Neuron (in vitro differentiated cells): ENCODE data around the gene CACNB3.
A peak's percentile ranks its signal among the peaks of the same experiment; 100 is the strongest.

Experiments
- H2AFZ ChIP-seq: one replicate; pipeline ENCODE4 v1.6.1; 2013; ENCODE audit warnings: low read depth, mild to moderate bottlenecking, inconsistent platforms, low read length, moderate library complexity
- H3K27me3 ChIP-seq: one replicate; pipeline ENCODE4 v1.6.1; 2013; ENCODE audit warnings: low read length; ENCODE audit not compliant: insufficient read depth
- H3K36me3 ChIP-seq: one replicate; pipeline ENCODE4 v1.6.1; 2013; ENCODE audit warnings: low read length; ENCODE audit not compliant: insufficient read depth
- H3K4me1 ChIP-seq: one replicate; pipeline ENCODE4 v1.6.1; 2013; ENCODE audit warnings: low read length; ENCODE audit not compliant: insufficient read depth
- H3K4me3 ChIP-seq: 2 replicates; pipeline ENCODE4 v1.5.1; 2013; ENCODE audit warnings: mild to moderate bottlenecking, low read length, moderate library complexity
- H3K9me3 ChIP-seq: one replicate; pipeline ENCODE4 v1.6.1; 2013; ENCODE audit warnings: low read length

The CACNB3 gene

DNA sequence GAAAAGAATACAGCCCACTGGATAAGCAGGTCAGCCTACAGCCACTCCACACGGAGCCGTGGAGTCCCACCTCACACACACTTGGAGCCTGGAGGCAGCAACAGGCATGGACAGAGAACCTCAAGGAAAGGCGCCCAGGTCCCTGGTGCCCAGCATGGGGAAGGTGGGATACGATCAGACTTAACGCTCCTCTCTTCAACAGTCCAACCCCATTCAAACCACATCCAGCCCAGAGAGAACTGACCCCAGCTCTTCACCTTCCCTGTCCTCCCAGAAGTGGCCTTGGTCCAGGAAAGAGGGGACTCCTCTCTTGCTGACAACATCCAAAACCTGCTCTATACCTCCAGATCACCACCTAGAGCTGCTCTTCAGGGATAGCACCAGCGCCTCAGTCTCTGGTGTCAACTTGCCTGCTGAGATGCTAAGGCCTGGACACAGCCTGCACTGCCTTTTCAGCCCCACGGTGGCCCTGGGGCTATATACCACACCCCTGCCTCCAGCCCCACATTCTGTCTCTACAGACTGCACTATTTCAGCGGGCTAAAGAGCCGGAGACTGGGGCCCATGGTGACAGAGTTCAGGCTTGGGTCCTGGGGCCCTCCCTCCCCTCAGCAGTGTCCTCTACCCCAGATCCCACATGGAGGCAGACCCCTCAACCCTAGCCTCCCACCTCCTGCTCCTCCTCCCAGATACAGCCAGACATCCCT lies 36.4 kb upstream of the CACNB3 start:
- no peak overlapping the region for H3K4me3 ChIP-seq

DNA sequence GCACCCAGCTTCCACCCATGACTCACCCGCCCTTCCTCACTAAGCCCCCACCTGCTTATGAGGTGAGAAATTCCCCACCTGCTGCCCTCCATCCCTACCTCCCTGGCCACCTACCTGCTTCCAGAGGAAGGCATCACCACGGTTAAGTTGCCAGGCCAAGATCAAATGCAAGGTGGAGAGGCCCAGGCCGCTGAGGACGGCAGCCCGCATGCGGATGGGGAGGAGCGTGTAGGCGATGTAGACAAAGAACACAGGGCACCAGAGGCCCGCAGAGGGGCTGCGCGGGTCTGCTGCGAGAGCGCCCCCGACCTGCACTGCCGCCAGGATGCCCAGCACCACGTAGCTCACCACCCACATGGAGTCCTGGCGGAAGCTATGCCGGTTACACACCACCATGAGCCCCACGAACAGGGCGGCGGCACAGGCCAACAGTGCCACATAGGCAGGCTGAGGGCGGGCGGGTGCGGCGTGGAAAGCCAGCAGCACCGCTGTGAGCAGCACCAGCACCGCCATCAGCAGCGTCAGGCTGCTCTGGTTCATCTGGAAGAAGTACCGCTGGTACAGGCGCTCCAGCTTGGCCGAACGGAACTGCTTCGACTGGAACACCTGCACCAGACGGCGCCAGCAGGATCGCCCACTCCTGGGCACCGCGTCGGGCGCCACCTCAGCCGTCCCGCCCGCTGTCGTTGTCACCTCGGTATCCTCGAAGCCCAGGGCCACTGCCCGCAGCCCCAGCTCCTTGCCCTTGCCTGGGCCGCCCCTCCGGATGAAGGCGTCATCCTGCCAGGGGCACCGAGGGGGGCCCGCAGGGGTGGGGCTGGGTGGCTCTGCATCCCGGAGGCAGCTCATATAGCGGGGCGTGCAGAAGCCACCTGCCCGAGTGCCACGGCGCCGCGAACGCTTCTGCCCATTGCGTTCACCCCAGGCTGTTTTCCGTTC lies 35.6 kb upstream of the CACNB3 start:
- H3K27me3 ChIP-seq, result no peaks in the 10 kb centered on the region
- H3K36me3 ChIP-seq, result peaks cover 17% of the 10 kb centered on the region
- H3K4me1 ChIP-seq, result peaks cover 11% of the 10 kb centered on the region
- H3K9me3 ChIP-seq, result no peaks in the 10 kb centered on the region
- no peak overlapping the region for H3K4me3 ChIP-seq
- no peak overlapping the region for H2AFZ ChIP-seq

More for the DNA sequence above, 36.4 kb upstream of the CACNB3 start:
- Histone ChIP-seq H3K36me3 (peaks cover 23% of the 10 kb centered on the region), H2AFZ (no peak overlapping the region), H3K27me3 (no peaks in the 10 kb centered on the region), H3K4me1 (peaks cover 2% of the 10 kb centered on the region), H3K9me3 (no peaks in the 10 kb centered on the region)

DNA sequence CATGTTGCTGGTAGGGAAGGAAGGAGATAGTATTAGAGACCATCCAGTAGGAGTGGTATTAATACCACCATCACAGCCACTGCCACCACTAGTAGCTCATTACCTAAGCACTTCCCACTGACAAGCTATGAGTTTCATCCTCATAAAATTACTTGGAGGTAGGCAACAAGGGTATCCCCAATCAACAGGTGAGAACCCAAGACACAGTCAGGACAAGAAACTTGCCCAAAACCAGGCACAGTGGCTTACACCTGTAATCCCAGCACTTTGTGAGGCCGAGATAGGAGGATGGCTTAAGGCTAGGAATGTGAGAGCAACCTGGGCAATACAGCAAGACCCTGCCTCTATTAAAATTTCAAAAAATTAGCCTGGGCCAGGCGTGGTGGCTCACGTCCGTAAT lies 34.9 kb upstream of the CACNB3 start:
- no peaks in the 10 kb centered on the region for H3K27me3 ChIP-seq
- peaks cover 17% of the 10 kb centered on the region for H3K36me3 ChIP-seq
- no peaks in the 10 kb centered on the region for H3K9me3 ChIP-seq
- no peak overlapping the region for H3K4me3 ChIP-seq
- peaks cover 15% of the 10 kb centered on the region for H3K4me1 ChIP-seq
- no peak overlapping the region for H2AFZ ChIP-seq

DNA sequence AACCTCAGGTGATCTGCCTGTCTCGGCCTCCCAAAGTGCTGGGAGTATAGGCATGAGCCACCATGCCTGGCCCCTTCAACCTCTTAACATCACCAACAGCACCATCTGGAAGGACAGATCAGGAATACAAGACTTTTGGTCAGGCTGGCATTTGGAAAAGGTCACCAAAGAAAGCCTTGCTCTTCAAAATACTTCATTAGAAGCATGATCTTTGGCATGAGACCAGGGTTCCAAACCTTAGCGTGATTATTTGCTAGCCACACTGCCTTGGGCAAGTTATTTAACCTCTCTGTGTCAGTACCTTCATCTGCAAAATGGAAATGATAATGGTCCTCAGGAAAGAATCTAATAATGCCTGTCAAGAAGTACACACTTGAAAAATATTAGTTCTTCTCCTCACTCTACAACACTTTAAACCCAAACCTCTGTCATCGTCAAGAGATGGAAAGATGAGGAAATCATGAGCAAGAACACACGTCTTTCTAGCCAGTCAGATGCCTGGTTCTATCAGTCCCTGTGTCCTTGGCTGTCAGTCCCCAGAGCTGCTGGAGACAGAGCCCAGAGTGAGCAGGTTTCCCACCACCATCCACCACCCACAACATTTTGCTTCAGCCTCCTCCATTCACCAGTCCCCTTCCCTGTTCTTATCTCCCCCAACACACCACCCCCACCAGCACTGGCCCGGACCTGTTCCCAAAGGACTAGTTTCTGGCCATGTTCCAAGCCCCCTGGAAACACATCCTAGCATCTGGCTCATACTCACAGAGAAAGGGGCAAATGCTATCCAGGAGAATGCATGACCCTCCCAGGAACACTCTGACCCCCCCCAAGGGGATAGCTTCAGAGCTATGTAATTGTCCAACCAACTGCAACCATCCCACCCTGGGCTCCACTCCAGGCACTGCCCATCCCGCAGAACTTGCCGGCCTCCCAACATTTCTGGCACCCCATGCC lies 31.4 kb upstream of the CACNB3 start:
- Histone ChIP-seq H3K36me3 (peaks cover 14% of the 10 kb centered on the region), H3K9me3 (no peaks in the 10 kb centered on the region), H2AFZ (no peak overlapping the region), H3K4me3 (peak overlapping the region; percentile 86), H3K27me3 (no peaks in the 10 kb centered on the region), H3K4me1 (peaks cover 22% of the 10 kb centered on the region)

DNA sequence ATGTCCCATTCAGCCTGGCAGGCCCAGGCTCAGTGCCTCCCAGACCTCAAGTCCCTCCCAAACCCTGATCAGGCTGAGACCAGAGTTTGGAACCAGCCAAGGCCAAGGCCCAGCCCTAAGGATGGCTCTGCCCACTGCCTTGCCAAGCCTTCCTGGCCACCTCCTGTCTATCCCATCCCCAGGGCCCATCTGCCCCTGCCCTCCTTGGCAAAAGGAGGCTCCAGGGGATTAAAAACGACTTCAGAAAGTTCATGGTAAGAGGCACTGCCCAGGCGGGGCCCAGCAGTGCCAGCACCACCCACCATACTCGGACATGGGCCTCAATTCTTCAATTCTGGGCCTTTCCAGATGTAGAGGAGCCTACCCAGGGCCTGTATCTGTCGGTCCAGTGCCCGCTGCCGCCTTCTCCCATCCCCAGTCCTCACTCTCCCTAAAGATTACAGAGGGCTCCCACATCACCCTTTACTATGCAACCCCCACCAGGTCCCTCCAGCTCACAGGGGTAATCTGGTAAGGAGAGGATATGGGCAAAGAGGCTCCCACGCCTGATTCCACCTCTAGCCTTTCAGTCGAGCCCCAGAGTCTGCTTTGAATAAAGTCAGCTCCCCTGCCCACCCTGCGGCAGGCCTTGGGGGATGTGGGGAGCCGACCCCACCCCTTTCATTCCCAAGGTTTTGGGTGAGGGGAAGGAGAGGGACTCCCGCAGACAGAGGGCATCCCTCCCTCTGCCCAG lies 30.3 kb upstream of the CACNB3 start:
- Histone ChIP-seq H3K4me3 (peak overlapping the region; percentile 86), H3K36me3 (peaks cover 6% of the 10 kb centered on the region), H2AFZ (peak overlapping the region; percentile 29), H3K27me3 (no peaks in the 10 kb centered on the region), H3K4me1 (peaks cover 22% of the 10 kb centered on the region), H3K9me3 (no peaks in the 10 kb centered on the region)

DNA sequence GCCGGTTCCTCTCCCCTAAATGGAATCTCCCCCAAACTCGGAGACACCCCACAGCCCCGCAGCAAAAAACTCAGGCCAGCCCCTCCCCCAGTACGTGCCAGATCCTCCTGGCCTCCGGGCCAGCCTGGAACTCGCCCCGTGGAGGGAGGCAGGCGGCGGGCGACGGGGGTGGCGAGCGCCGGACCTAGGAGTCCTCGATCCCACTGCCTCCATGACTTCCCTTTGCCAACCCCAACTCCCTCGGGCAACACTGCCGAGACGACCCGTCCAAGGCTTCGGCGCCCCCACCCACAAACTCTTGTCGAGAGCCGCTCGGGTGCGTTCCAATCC lies 29.8 kb upstream of the CACNB3 start:
- H3K36me3 ChIP-seq, result peaks cover under 1% of the 10 kb centered on the region
- H3K27me3 ChIP-seq, result no peaks in the 10 kb centered on the region
- H3K4me3 ChIP-seq, result peak overlapping the region; percentile 86
- H2AFZ ChIP-seq, result peak overlapping the region; percentile 29
- H3K4me1 ChIP-seq, result peaks cover 22% of the 10 kb centered on the region
- H3K9me3 ChIP-seq, result no peaks in the 10 kb centered on the region

DNA sequence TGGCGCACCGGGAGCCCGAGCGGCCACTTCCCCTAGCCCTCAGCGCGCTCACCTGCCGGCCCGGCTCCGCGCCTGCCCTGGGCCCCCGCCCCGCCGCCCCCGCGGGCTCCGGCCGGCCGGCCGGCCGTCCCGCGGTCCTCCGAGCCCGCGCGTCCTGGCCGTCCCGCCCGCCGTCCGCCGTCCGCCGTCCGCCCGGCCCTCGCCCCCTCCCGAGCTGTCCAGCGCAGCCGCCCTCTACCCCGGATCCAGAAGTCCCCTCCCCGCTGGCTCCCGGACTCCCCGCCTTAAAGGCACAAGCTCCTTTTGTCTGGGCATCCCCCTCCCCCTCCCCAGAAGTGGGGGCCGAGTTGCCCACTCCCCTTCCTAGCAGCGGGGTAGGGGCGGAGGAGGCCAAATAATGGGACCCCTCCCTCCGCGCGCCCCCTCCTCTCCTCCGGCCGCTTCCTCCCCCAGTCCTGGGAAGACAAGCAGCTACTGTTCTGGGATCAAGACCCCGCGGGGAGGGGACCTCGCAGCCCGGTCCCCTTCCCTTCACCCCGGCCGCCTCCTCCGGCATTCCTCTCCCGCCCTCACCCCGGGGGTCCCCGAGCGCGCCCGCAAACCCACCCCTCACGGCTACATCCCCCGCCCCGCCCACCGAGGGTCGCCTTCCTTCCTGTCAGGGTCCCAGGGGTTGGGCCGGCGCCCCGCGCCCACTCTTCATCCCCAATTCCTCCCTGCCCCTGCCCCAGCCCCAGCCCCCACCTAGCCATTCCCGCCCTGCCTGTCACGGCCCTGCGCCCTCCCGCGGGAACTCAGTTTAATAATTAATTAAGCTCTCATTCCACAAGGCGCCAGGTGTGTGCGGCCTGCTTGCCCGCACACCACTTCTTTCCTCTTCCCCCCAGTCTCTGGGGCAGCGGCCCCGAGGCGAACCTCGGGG lies 29.2 kb upstream of the CACNB3 start, which contains the start of gene ADCY6:
Gene ADCY6, minus strand, starts transcription at position 236 of the 922 bp plus-strand sequence. CDS start 5,655 bp downstream, outside the sequence.
- Histone ChIP-seq H3K4me1 (peaks cover 22% of the 10 kb centered on the region), H3K36me3 (no peaks in the 10 kb centered on the region), H3K9me3 (no peaks in the 10 kb centered on the region), H2AFZ (peak within 1 kb of the TSS; percentile 86), H3K27me3 (no peaks in the 10 kb centered on the region), H3K4me3 (peak within 1 kb of the TSS; percentile 86)

DNA sequence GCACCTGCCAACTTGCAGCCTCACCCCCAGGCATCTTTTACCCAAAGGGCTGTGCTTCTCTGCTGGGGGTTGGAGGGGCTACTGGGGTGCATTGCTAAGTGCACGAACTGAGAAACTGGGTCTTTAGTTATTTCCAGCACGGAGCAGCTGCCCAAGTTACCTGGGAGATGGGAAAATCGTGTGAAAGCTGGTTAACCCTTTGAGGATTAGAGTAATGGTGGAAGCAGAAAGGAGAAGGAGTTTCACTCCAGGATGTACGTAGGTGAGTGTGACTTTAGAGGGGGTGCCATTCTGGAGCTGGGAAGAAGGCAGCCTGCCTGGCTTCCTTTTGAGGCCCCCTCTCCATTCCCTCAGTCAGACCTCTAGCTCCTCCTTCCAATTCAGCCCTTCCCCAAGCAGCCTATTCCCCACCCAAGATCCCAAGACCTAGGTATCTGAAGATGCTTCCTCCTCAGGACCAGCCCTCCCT lies 28.4 kb upstream of the CACNB3 start:
- Histone ChIP-seq H3K27me3 (no peaks in the 10 kb centered on the region), H3K4me3 (peak overlapping the region; percentile 86), H3K4me1 (peaks cover 22% of the 10 kb centered on the region), H3K9me3 (no peaks in the 10 kb centered on the region), H2AFZ (peak overlapping the region; percentile 86), H3K36me3 (no peaks in the 10 kb centered on the region)

DNA sequence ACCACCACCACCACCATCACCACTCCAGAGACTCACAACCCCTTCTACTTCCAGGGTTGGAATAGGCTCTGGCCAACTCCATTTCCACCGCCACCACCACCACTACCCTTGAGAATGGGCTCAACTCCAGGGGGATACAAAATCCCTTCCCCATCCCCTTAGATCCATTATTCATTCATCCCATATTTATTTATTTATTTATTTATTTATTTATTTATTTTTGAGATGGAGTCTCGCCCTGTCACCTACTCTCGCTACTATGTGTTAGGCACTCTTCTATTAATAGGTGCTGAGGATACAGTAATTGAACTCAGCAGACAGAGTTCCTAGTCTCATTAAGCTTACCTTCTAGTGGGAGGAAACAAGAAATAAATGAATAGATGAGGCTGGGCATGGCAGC lies 24.6 kb upstream of the CACNB3 start:
- Histone ChIP-seq H3K27me3 (no peaks in the 10 kb centered on the region), H3K36me3 (no peaks in the 10 kb centered on the region), H3K9me3 (no peaks in the 10 kb centered on the region), H2AFZ (no peak overlapping the region), H3K4me1 (peaks cover 7% of the 10 kb centered on the region), H3K4me3 (no peak overlapping the region)

DNA sequence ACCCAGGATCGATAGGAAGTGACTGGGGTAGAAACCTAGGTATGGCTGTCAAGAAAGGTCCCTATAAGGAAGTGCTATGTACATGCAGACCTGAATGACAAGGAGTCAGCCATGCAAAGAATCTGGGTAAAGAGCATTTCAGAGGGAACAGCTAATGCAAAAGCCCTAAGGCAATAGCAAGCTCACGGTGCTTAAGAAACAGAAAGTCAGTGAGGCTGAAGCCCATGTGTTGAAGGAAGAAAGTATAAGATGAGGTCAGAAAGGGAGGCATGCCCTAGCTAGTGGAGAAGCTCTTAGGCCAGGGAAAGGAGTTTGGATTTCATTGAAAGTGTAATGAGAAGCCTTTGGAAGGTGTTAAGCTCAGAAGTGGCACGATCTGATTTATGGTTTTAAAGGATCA lies 23.4 kb upstream of the CACNB3 start:
- Histone ChIP-seq H3K4me3 (no peak overlapping the region), H3K9me3 (no peaks in the 10 kb centered on the region), H3K36me3 (no peaks in the 10 kb centered on the region), H3K4me1 (peaks cover 3% of the 10 kb centered on the region), H2AFZ (no peak overlapping the region), H3K27me3 (no peaks in the 10 kb centered on the region)

DNA sequence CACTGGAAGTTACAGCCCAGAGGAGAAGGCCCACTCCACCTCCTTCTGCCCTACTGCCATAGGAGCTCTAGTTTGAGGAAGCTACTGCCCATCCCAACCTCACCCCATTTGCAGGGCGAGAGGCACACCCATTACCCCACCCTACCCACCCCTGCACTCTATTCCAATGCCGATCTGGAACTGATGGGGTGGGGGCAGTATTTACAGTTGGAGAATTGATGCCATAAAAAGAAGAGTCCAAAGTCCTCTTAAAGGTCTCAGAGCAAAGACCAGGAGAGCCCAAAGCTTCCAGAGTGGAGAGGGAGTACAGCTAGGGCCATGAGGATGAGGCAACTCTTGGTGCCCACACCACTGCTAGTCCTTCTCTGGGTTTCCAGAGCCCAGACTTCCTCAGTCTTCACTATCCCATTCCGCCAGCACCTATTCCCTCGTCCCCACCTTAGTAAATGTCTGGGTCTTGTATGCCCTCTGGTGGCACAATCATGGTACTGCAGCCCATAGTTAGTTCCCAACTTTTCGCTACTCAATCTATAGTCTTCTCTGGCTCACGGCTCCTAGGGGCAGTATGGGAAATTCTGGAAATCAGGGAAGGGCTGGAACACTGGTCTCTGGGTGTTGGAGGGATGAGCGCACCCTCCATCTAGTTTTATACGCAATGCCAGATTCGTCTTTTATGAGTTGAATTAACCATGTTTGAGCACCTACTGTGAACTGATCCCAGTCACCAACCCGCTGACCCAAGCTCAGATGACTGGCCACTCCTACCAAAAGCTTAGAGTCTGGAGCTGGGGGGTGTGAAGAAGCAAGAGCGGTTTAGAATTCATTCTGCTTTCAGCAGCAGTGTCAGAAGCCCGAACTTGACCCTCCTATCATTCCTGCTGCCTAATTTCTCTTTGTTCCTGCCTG lies 22.5 kb upstream of the CACNB3 start:
- no peak overlapping the region for H2AFZ ChIP-seq
- no peak overlapping the region for H3K4me3 ChIP-seq
- H3K4me1 ChIP-seq, result no peaks in the 10 kb centered on the region
- no peaks in the 10 kb centered on the region for H3K36me3 ChIP-seq
- H3K27me3 ChIP-seq, result no peaks in the 10 kb centered on the region
- H3K9me3 ChIP-seq, result no peaks in the 10 kb centered on the region
